Measurements from ENCODE around the gene ZNF414.

DNA sequence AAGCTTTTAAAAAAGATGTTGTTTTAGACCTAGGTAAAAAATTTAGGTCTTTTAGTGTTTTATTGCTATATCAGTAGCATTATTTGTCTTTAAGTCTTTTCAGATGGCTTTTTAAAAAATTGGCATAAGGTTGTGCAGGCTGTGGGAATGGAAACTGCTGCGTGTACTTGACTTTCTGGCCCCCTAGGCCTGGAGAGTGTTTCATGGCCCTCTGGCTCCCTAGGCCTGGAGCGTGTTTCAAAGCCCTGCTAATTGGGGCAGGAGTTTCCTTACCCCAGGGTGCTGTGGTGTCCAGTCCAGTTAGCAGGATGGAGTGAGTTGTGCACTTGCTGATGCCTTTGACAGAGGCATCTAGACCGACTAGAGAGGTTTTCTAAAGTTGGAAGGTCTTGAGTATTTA is 35.4 kb downstream of the ZNF414 start:
- TF ChIP-seq EZH2 (IDR thresholded peaks at IDR 0.05; ENCODE audit: borderline replicate concordance, low read depth, low read length, severe bottlenecking) (no peak), CTCF (IDR thresholded peaks at IDR 0.05; ENCODE audit: borderline replicate concordance, extremely low read depth, low read length, poor library complexity, severe bottlenecking) (no peak)
